ENCODE data around the gene OR6A2. TPM values are rescaled to one million over a fixed set of nuclear protein-coding genes. Genes with fewer than 3 reads are reported as not detected.

The OR6A2 gene
- total RNA-seq, 1 experiment from 2014 or later, result 0.28 TPM

DNA sequence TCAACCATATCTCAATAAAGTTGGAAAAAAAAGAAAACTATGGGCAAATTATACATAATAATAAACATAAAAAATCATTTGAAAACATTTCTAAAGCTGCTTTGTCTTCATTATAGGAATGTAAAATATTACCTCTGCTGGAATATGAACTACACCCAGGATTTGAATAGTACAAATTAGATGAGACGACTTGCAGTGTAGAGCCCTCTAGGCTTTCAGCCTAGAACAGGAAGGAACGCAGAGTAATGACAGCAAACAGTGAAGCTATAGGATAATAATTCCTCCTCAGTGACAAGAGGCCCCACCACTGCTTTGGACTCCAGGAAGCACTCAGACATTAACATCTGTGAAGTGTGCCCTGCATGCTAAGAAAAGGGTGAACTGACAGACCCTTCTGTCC, 8.9 kb downstream of the OR6A2 start:
- BruUV-seq (replicated peaks), result no TSS peak
- H3K27me3 Mint-ChIP-seq (ENCODE audit: insufficient read depth, unreplicated experiment), result no peaks in the 10 kb centered on the region
- H3K4me3 Mint-ChIP-seq (ENCODE audit: unreplicated experiment), result no peak overlapping the region
- no peak for DNase-seq (ENCODE audit: unreplicated experiment)
- intact Hi-C loops (cut with micrococcal nuclease), result no loop called here
- H3K36me3 Mint-ChIP-seq (ENCODE audit: insufficient read depth, unreplicated experiment), result no peaks in the 10 kb centered on the region
- ChIA-PET CTCF (interaction anchor here (0.6 to 2.4 kb wide), 5 partner anchors 22 to 795 kb away, joined by 3 to 8 read pairs (median 5); no protein-coding TSS in a partner anchor), POLR2A (no interaction called here)
- TF ChIP-seq, protein P1, sequence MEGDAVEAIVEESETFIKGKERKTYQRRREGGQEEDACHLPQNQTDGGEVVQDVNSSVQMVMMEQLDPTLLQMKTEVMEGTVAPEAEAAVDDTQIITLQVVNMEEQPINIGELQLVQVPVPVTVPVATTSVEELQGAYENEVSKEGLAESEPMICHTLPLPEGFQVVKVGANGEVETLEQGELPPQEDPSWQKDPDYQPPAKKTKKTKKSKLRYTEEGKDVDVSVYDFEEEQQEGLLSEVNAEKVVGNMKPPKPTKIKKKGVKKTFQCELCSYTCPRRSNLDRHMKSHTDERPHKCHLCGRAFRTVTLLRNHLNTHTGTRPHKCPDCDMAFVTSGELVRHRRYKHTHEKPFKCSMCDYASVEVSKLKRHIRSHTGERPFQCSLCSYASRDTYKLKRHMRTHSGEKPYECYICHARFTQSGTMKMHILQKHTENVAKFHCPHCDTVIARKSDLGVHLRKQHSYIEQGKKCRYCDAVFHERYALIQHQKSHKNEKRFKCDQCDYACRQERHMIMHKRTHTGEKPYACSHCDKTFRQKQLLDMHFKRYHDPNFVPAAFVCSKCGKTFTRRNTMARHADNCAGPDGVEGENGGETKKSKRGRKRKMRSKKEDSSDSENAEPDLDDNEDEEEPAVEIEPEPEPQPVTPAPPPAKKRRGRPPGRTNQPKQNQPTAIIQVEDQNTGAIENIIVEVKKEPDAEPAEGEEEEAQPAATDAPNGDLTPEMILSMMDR (IDR thresholded peaks at IDR 0.05; ENCODE audit: unreplicated experiment), result no peak
- H3K27ac Mint-ChIP-seq (ENCODE audit: low read depth, unreplicated experiment), result no peak overlapping the region
- H3K9me3 Mint-ChIP-seq (ENCODE audit: unreplicated experiment), result no peaks in the 10 kb centered on the region
- no peaks in the 10 kb centered on the region for H3K4me1 Mint-ChIP-seq (ENCODE audit: insufficient read depth, unreplicated experiment)

DNA sequence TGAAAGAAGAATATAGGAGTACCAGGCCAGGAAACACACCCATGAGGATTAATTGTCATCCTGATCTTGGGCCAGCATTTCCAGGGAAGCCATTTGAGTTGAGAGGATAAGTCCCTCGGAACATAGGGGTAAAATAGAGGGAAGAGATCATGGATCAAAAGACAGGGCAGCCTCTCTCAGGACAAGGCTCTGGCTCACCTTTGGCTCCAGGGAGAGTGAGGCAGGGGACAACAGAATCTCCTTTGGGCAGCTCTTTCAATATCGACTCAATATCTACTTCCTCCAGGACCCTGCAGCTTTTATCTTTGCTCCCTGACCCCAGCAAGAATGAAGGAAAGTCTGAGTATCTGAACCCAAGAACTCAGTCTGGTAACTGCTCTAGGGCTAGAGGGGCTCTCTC, 16.8 kb downstream of the OR6A2 start, which contains the start of gene OR2AG1:
OR2AG1 (plus strand) TSS at position 301 of the 400 bp plus-strand sequence. CDS start 2,018 bp downstream, outside the sequence.
- Mint-ChIP-seq H3K9me3 (ENCODE audit: unreplicated experiment) (no peaks in the 10 kb centered on the region), H3K27ac (ENCODE audit: low read depth, unreplicated experiment) (no peak within 1 kb of the TSS), H3K27me3 (ENCODE audit: insufficient read depth, unreplicated experiment) (peaks cover 19% of the 10 kb centered on the region), H3K4me1 (ENCODE audit: insufficient read depth, unreplicated experiment) (no peaks in the 10 kb centered on the region), H3K36me3 (ENCODE audit: insufficient read depth, unreplicated experiment) (no peaks in the 10 kb centered on the region), H3K4me3 (ENCODE audit: unreplicated experiment) (no peak within 1 kb of the TSS)
- POLR2A ChIA-PET, result no interaction called here
- CTCF ChIA-PET, result interaction anchor here (0.6 to 3.2 kb wide), 5 partner anchors 27 to 316 kb away, joined by 3 to 15 read pairs (median 4); no protein-coding TSS in a partner anchor
- no TSS peak for BruUV-seq (replicated peaks)
- DNase-seq (ENCODE audit: unreplicated experiment), result no peak
- TF ChIP-seq, protein P1 (IDR thresholded peaks at IDR 0.05; ENCODE audit: unreplicated experiment), result no peak
- intact Hi-C loops (cut with micrococcal nuclease), result no loop called here

DNA sequence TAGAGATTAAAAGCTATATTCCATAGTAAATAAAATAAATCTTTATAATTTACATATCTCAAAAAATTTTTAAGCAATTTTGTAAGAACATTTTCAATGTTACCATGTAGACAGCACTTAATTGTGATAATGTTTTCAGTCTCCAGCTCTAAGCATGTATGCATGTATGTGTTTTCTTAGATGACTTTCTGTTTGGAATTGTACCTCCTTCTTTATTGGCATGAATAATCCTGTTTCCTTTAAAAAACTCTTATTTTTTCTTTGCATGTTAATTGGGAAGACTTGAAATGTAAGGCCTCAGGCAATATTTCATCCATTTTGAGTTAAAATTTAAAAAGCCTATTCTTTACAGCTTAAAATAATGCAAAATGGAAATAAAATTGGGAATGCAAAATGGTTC, 18.7 kb downstream of the OR6A2 start:
- no TSS peak for BruUV-seq (replicated peaks)

DNA sequence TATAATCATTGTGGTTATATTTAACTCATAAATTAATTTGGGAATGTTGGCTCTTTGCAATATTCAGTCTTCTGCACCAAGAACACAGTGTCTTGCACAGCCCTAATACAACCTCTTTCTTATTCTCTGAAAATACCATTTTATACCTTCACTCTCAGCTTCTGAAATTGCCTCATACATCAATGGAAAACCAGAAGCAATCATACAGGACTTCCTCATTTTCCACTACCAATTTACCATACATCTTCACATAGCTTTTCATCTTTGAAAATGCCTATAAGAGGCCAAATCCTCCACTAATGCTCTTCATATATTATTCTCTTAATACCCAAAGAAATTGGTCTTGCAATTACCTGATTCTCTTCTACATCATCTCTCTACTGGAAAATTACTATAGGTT, 21.0 kb downstream of the OR6A2 start:
- TF ChIP-seq, protein P1 (IDR thresholded peaks at IDR 0.05; ENCODE audit: unreplicated experiment), result no peak
- Mint-ChIP-seq H3K27ac (ENCODE audit: low read depth, unreplicated experiment) (no peak overlapping the region), H3K4me1 (ENCODE audit: insufficient read depth, unreplicated experiment) (no peaks in the 10 kb centered on the region), H3K4me3 (ENCODE audit: unreplicated experiment) (no peak overlapping the region), H3K9me3 (ENCODE audit: unreplicated experiment) (no peaks in the 10 kb centered on the region), H3K27me3 (ENCODE audit: insufficient read depth, unreplicated experiment) (peaks cover 19% of the 10 kb centered on the region), H3K36me3 (ENCODE audit: insufficient read depth, unreplicated experiment) (no peaks in the 10 kb centered on the region)
- BruUV-seq (replicated peaks), result no TSS peak
- intact Hi-C loops (cut with micrococcal nuclease), result no loop called here
- CTCF ChIA-PET, result interaction anchor here (0.7 to 2.3 kb wide), 3 partner anchors 23 to 736 kb away, joined by 3 to 10 read pairs (median 7); no protein-coding TSS in a partner anchor
- DNase-seq (ENCODE audit: unreplicated experiment), result no peak
- POLR2A ChIA-PET, result no interaction called here

More for the DNA sequence above, 18.7 kb downstream of the OR6A2 start:
- ChIA-PET CTCF (interaction anchor here (3.1 to 3.2 kb wide), 2 partner anchors 25 to 31 kb away, joined by 10 to 15 read pairs; no protein-coding TSS in a partner anchor), POLR2A (no interaction called here)
- Mint-ChIP-seq H3K36me3 (ENCODE audit: insufficient read depth, unreplicated experiment) (no peaks in the 10 kb centered on the region), H3K27me3 (ENCODE audit: insufficient read depth, unreplicated experiment) (peaks cover 19% of the 10 kb centered on the region), H3K27ac (ENCODE audit: low read depth, unreplicated experiment) (no peak overlapping the region), H3K9me3 (ENCODE audit: unreplicated experiment) (no peaks in the 10 kb centered on the region), H3K4me1 (ENCODE audit: insufficient read depth, unreplicated experiment) (no peaks in the 10 kb centered on the region), H3K4me3 (ENCODE audit: unreplicated experiment) (no peak overlapping the region)
- intact Hi-C loops (cut with micrococcal nuclease), result no loop called here
- no peak for DNase-seq (ENCODE audit: unreplicated experiment)
- TF ChIP-seq, protein P1 (IDR thresholded peaks at IDR 0.05; ENCODE audit: unreplicated experiment), result no peak
